ENCODE measurements around the gene MOB3A.

Gene MOB3A

GRCh38 chr19:2076526-2076944 is 19.6 kb downstream of the MOB3A start:
- H2BK120ac ChIP-seq (ENCODE audit: low read depth, low read length): no peak overlapping the region
- no peak overlapping the region for H2BK15ac ChIP-seq (ENCODE audit: low read length)
- no peak overlapping the region for H3K4me2 ChIP-seq (ENCODE audit: insufficient read depth, low read length, poor library complexity, severe bottlenecking)
- H3K36me3 ChIP-seq (replicated peaks in 1 of 2; ENCODE audit: control insufficient read depth in 2 of 2, insufficient read depth in 2 of 2, low read length in 2 of 2): peaks cover 35 to 86% of the 10 kb centered on the region in 2 donors
- H3K27ac ChIP-seq (replicated peaks; ENCODE audit: low read length): no peak overlapping the region
- H4K8ac ChIP-seq (ENCODE audit: low read depth, low read length): no peak overlapping the region
- H3K9ac ChIP-seq (ENCODE audit: low read depth, low read length, poor library complexity): no peak overlapping the region
- no peak overlapping the region for H3K23ac ChIP-seq (ENCODE audit: low read depth, low read length, poor library complexity)
- H3K14ac ChIP-seq (ENCODE audit: low read length): no peak overlapping the region
- no peak overlapping the region for H2AFZ ChIP-seq (ENCODE audit: low read length)
- DNase-seq (ENCODE audit: low spot score): no peak
- H3K4ac ChIP-seq (ENCODE audit: low read length): no peak overlapping the region
- H4K91ac ChIP-seq (ENCODE audit: low read depth, low read length, poor library complexity): no peak overlapping the region
- H3K4me3 ChIP-seq (ENCODE audit: low read length in 2 of 2): no peak overlapping the region
- WGBS, 2 donors (ENCODE audit: extremely low coverage in 2 of 2, insufficient read length in 2 of 2, insufficient replicate concordance in 1 of 2): no CpG with 5 or more reads among the region's 32 CpGs
- H2BK12ac ChIP-seq (ENCODE audit: low read length): no peak overlapping the region
- H2AK5ac ChIP-seq (ENCODE audit: low read depth, low read length): no peak overlapping the region
- no peak overlapping the region for H2BK5ac ChIP-seq (ENCODE audit: low read length)
- H3K9me3 ChIP-seq (replicated peaks in 1 of 2; ENCODE audit: control insufficient read depth in 2 of 2, insufficient read depth in 1 of 2, low read depth in 1 of 2, low read length in 2 of 2): peaks cover 0 to 2% of the 10 kb centered on the region in 2 donors
- no peaks in the 10 kb centered on the region for H3K4me1 ChIP-seq (ENCODE audit: control insufficient read depth in 2 of 2, insufficient read depth in 1 of 2, low read depth in 1 of 2, low read length in 2 of 2)
- no peaks in the 10 kb centered on the region for H3K27me3 ChIP-seq (ENCODE audit: control insufficient read depth in 3 of 3, insufficient read depth in 3 of 3, low read depth in 1 of 3, low read length in 3 of 3)
- H3K79me1 ChIP-seq (ENCODE audit: low read depth, low read length): peaks cover 4% of the 10 kb centered on the region
- H3K18ac ChIP-seq (ENCODE audit: low read length): no peak overlapping the region

DNA sequence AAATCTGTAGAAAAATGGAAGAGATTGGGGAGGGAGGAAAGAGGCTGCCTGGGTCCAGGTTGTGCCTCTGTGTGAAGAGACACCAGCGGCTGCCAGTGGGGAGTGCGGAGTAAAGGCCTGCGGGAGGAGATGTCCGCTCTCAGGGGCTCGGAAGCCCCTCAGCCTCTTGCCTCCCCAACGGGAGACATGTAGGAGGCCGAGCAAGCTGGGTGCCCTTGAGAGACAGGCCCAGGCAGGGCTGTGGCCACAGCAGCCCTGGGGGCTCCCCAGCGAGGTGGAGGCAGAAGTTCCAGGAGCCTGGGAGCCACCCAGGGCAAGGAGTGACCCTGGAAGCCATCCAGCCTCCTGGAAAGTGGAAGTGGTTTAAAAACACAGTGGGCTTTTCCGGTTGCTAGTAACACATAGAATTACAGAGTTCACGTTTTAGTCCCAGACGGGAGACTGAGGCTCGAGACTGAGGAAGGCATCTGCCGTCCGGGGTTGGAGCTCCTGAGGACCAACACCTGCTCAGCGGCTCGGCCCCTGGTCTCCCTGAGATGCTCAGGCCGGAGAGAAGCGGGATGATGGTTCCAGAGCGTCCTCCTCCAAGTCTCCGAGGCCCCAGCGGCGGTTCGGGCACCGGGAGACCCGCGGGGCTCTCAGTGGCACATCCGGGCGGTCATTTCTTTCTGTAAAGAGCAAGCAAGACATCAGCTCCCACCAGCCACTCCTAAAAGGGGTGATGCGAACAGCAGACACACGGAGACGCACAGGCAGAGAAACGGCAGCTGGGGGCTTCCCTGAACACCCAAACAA is 23.2 kb downstream of the MOB3A start:
- peaks cover 0 to 2% of the 10 kb centered on the region in 2 donors for H3K4me1 ChIP-seq (ENCODE audit: control insufficient read depth in 2 of 2, insufficient read depth in 1 of 2, low read depth in 1 of 2, low read length in 2 of 2)
- no peak overlapping the region for H2BK15ac ChIP-seq (ENCODE audit: low read length)
- no peak overlapping the region for H3K9ac ChIP-seq (ENCODE audit: low read depth, low read length, poor library complexity)
- H2BK120ac ChIP-seq (ENCODE audit: low read depth, low read length): no peak overlapping the region
- H2AK5ac ChIP-seq (ENCODE audit: low read depth, low read length): no peak overlapping the region
- H3K27ac ChIP-seq (replicated peaks; ENCODE audit: low read length): no peak overlapping the region
- H3K27me3 ChIP-seq (ENCODE audit: control insufficient read depth in 3 of 3, insufficient read depth in 3 of 3, low read depth in 1 of 3, low read length in 3 of 3): no peaks in the 10 kb centered on the region
- no peak for DNase-seq (ENCODE audit: low spot score)
- no peak overlapping the region for H3K4me2 ChIP-seq (ENCODE audit: insufficient read depth, low read length, poor library complexity, severe bottlenecking)
- no peak overlapping the region for H3K4ac ChIP-seq (ENCODE audit: low read length)
- H3K23ac ChIP-seq (ENCODE audit: low read depth, low read length, poor library complexity): no peak overlapping the region
- H3K36me3 ChIP-seq (replicated peaks in 1 of 2; ENCODE audit: control insufficient read depth in 2 of 2, insufficient read depth in 2 of 2, low read length in 2 of 2): peaks cover 28 to 69% of the 10 kb centered on the region in 2 donors
- H4K8ac ChIP-seq (ENCODE audit: low read depth, low read length): no peak overlapping the region
- H3K79me1 ChIP-seq (ENCODE audit: low read depth, low read length): peaks cover 2% of the 10 kb centered on the region
- no peak overlapping the region for H3K4me3 ChIP-seq (ENCODE audit: low read length in 2 of 2)
- no peak overlapping the region for H2AFZ ChIP-seq (ENCODE audit: low read length)
- no peak overlapping the region for H3K14ac ChIP-seq (ENCODE audit: low read length)
- no peak overlapping the region for H4K91ac ChIP-seq (ENCODE audit: low read depth, low read length, poor library complexity)
- no peak overlapping the region for H3K18ac ChIP-seq (ENCODE audit: low read length)
- H2BK12ac ChIP-seq (ENCODE audit: low read length): no peak overlapping the region
- WGBS, 2 donors (ENCODE audit: extremely low coverage in 2 of 2, insufficient read length in 2 of 2, insufficient replicate concordance in 1 of 2): no CpG with 5 or more reads among the region's 32 CpGs
- H2BK5ac ChIP-seq (ENCODE audit: low read length): no peak overlapping the region
- H3K9me3 ChIP-seq (replicated peaks in 1 of 2; ENCODE audit: control insufficient read depth in 2 of 2, insufficient read depth in 1 of 2, low read depth in 1 of 2, low read length in 2 of 2): peaks cover 0 to 2% of the 10 kb centered on the region in 2 donors

GRCh38 chr19:2070986-2071673 is 25.0 kb downstream of the MOB3A start:
- H3K9ac ChIP-seq (ENCODE audit: low read depth, low read length, poor library complexity): no peak overlapping the region
- H2AK5ac ChIP-seq (ENCODE audit: low read depth, low read length): no peak overlapping the region
- H3K23ac ChIP-seq (ENCODE audit: low read depth, low read length, poor library complexity): no peak overlapping the region
- H2BK120ac ChIP-seq (ENCODE audit: low read depth, low read length): no peak overlapping the region
- no peak overlapping the region for H2BK15ac ChIP-seq (ENCODE audit: low read length)
- H3K4me1 ChIP-seq (ENCODE audit: control insufficient read depth in 2 of 2, insufficient read depth in 1 of 2, low read depth in 1 of 2, low read length in 2 of 2): peaks cover 0 to 2% of the 10 kb centered on the region in 2 donors
- no peak overlapping the region for H3K4me2 ChIP-seq (ENCODE audit: insufficient read depth, low read length, poor library complexity, severe bottlenecking)
- H4K91ac ChIP-seq (ENCODE audit: low read depth, low read length, poor library complexity): no peak overlapping the region
- no CpG with 5 or more reads among the region's 19 CpGs for WGBS, 2 donors (ENCODE audit: extremely low coverage in 2 of 2, insufficient read length in 2 of 2, insufficient replicate concordance in 1 of 2)
- no peak overlapping the region for H3K14ac ChIP-seq (ENCODE audit: low read length)
- no peaks in the 10 kb centered on the region for H3K79me1 ChIP-seq (ENCODE audit: low read depth, low read length)
- H2BK5ac ChIP-seq (ENCODE audit: low read length): no peak overlapping the region
- no peaks in the 10 kb centered on the region for H3K27me3 ChIP-seq (ENCODE audit: control insufficient read depth in 3 of 3, insufficient read depth in 3 of 3, low read depth in 1 of 3, low read length in 3 of 3)
- H3K18ac ChIP-seq (ENCODE audit: low read length): no peak overlapping the region
- H3K36me3 ChIP-seq (replicated peaks in 1 of 2; ENCODE audit: control insufficient read depth in 2 of 2, insufficient read depth in 2 of 2, low read length in 2 of 2): peaks cover 19 to 52% of the 10 kb centered on the region in 2 donors
- H3K9me3 ChIP-seq (replicated peaks in 1 of 2; ENCODE audit: control insufficient read depth in 2 of 2, insufficient read depth in 1 of 2, low read depth in 1 of 2, low read length in 2 of 2): no peaks in the 10 kb centered on the region
- H4K8ac ChIP-seq (ENCODE audit: low read depth, low read length): no peak overlapping the region
- no peak for DNase-seq (ENCODE audit: low spot score)
- H3K4me3 ChIP-seq (ENCODE audit: low read length in 2 of 2): no peak overlapping the region
- no peak overlapping the region for H2AFZ ChIP-seq (ENCODE audit: low read length)
- no peak overlapping the region for H3K27ac ChIP-seq (replicated peaks; ENCODE audit: low read length)
- no peak overlapping the region for H2BK12ac ChIP-seq (ENCODE audit: low read length)
- no peak overlapping the region for H3K4ac ChIP-seq (ENCODE audit: low read length)

DNA sequence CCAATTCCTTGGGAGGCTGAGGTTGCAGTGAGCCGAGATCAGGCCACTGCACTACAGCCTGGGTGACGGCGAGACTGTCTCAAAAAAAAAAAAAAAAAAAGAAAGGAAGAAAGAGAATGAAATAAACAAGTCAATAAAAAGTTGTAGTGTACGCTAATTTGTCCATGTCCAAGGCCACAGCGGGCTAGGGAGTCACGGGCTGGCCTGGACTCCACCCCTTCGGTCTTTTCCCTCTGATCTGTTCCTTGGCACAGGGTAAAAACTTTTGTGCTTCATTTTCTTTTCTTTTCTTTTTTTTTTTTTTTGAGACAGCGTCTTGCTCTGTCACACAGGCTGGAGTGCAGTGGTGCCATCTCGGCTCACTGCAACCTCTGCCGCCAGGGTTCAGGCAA is 25.7 kb downstream of the MOB3A start:
- no peak overlapping the region for H2BK120ac ChIP-seq (ENCODE audit: low read depth, low read length)
- H2BK5ac ChIP-seq (ENCODE audit: low read length): no peak overlapping the region
- no peak overlapping the region for H3K9ac ChIP-seq (ENCODE audit: low read depth, low read length, poor library complexity)
- H3K9me3 ChIP-seq (replicated peaks in 1 of 2; ENCODE audit: control insufficient read depth in 2 of 2, insufficient read depth in 1 of 2, low read depth in 1 of 2, low read length in 2 of 2): no peaks in the 10 kb centered on the region
- no peak overlapping the region for H3K14ac ChIP-seq (ENCODE audit: low read length)
- H2AFZ ChIP-seq (ENCODE audit: low read length): no peak overlapping the region
- H3K4me2 ChIP-seq (ENCODE audit: insufficient read depth, low read length, poor library complexity, severe bottlenecking): no peak overlapping the region
- no peak overlapping the region for H3K4me3 ChIP-seq (ENCODE audit: low read length in 2 of 2)
- peaks cover 16 to 46% of the 10 kb centered on the region in 2 donors for H3K36me3 ChIP-seq (replicated peaks in 1 of 2; ENCODE audit: control insufficient read depth in 2 of 2, insufficient read depth in 2 of 2, low read length in 2 of 2)
- H3K27ac ChIP-seq (replicated peaks; ENCODE audit: low read length): no peak overlapping the region
- H3K79me1 ChIP-seq (ENCODE audit: low read depth, low read length): no peaks in the 10 kb centered on the region
- no peak overlapping the region for H4K91ac ChIP-seq (ENCODE audit: low read depth, low read length, poor library complexity)
- H3K18ac ChIP-seq (ENCODE audit: low read length): no peak overlapping the region
- H4K8ac ChIP-seq (ENCODE audit: low read depth, low read length): no peak overlapping the region
- H3K23ac ChIP-seq (ENCODE audit: low read depth, low read length, poor library complexity): no peak overlapping the region
- WGBS, 2 donors (ENCODE audit: extremely low coverage in 2 of 2, insufficient read length in 2 of 2, insufficient replicate concordance in 1 of 2): no CpG with 5 or more reads among the region's 10 CpGs
- DNase-seq (ENCODE audit: low spot score): no peak
- H3K4ac ChIP-seq (ENCODE audit: low read length): no peak overlapping the region
- no peak overlapping the region for H2BK15ac ChIP-seq (ENCODE audit: low read length)
- no peak overlapping the region for H2BK12ac ChIP-seq (ENCODE audit: low read length)
- no peaks in the 10 kb centered on the region for H3K27me3 ChIP-seq (ENCODE audit: control insufficient read depth in 3 of 3, insufficient read depth in 3 of 3, low read depth in 1 of 3, low read length in 3 of 3)
- H3K4me1 ChIP-seq (ENCODE audit: control insufficient read depth in 2 of 2, insufficient read depth in 1 of 2, low read depth in 1 of 2, low read length in 2 of 2): peaks cover 0 to 2% of the 10 kb centered on the region in 2 donors
- H2AK5ac ChIP-seq (ENCODE audit: low read depth, low read length): no peak overlapping the region

Data from neuronal stem cell (in vitro differentiated cells).